ENCODE measurements around the gene SLC30A7. TPM values are rescaled to one million over a fixed set of nuclear protein-coding genes. Genes with fewer than 3 reads are reported as not detected.
"Not testable (repeated sequence)": the region's sequence is repeated elsewhere in the genome, so short reads cannot be mapped to it uniquely, and the experiment has no call there.

SLC30A7 gene
- total RNA-seq, 2 donors from 2014 or later, result 21.7 to 26.2 TPM

GRCh38 chr1:100930494-100930893 lies 34.6 kb downstream of the SLC30A7 start:
- H3K36me3 ChIP-seq (ENCODE audit: control insufficient read depth, insufficient read depth, low read length), result peaks cover 61% of the 10 kb centered on the region
- H3K27ac ChIP-seq (ENCODE audit: low read depth, low read length), result no peak overlapping the region
- Mint-ChIP-seq H3K4me1 (no peaks in the 10 kb centered on the region), H3K36me3 (ENCODE audit: low read depth) (peaks cover 41% of the 10 kb centered on the region), H3K4me3 (no peak overlapping the region), H3K9me3 (peaks cover 11% of the 10 kb centered on the region), H3K27me3 (ENCODE audit: insufficient read depth) (peaks cover 22% of the 10 kb centered on the region), H3K27ac (no peak overlapping the region)
- H3K4me3 ChIP-seq (ENCODE audit: low read length), result no peak overlapping the region
- H3K9me3 ChIP-seq (ENCODE audit: control insufficient read depth, low read length), result peaks cover 10% of the 10 kb centered on the region
- no peak for TF ChIP-seq CTCF (conservative IDR thresholded peaks at IDR 0.05)
- no peak for DNase-seq
- no peak overlapping the region for H3K9ac ChIP-seq (ENCODE audit: extremely low read depth, low read length, poor library complexity, severe bottlenecking)
- no peaks in the 10 kb centered on the region for H3K4me1 ChIP-seq (ENCODE audit: control insufficient read depth, insufficient read depth, low read length)
- peaks cover 48% of the 10 kb centered on the region for H3K27me3 ChIP-seq (ENCODE audit: control insufficient read depth, insufficient read depth, low read length, poor library complexity, severe bottlenecking)

DNA sequence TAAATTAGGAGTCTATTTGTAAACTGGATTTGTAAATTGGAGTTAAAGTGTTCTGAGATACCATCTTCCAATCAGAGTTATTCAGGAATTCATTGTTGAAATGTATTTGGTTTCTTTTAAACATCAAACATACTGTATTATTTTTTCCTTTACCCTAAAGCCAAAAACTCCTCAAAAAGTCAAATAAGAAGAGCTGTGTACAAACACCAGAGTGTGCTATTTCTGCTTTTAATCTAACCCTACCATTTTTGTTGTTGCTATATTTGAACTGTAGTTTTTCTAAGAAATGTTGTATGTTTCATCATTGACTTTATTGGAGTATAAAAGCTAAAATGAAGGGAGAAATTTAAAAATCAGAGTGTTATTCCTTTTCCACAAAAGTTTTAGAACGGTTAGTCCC lies 35.8 kb downstream of the SLC30A7 start:
- no peak for TF ChIP-seq CTCF (conservative IDR thresholded peaks at IDR 0.05)
- no peaks in the 10 kb centered on the region for H3K4me1 ChIP-seq (ENCODE audit: control insufficient read depth, insufficient read depth, low read length)
- peaks cover 4% of the 10 kb centered on the region for H3K9me3 ChIP-seq (ENCODE audit: control insufficient read depth, low read length)
- Mint-ChIP-seq H3K9me3 (peaks cover 13% of the 10 kb centered on the region), H3K27me3 (ENCODE audit: insufficient read depth) (peaks cover 13% of the 10 kb centered on the region), H3K4me3 (no peak overlapping the region), H3K27ac (no peak overlapping the region), H3K4me1 (no peaks in the 10 kb centered on the region), H3K36me3 (ENCODE audit: low read depth) (peaks cover 44% of the 10 kb centered on the region)
- H3K27me3 ChIP-seq (ENCODE audit: control insufficient read depth, insufficient read depth, low read length, poor library complexity, severe bottlenecking), result peaks cover 35% of the 10 kb centered on the region
- H3K36me3 ChIP-seq (ENCODE audit: control insufficient read depth, insufficient read depth, low read length), result peaks cover 58% of the 10 kb centered on the region
- no peak overlapping the region for H3K9ac ChIP-seq (ENCODE audit: extremely low read depth, low read length, poor library complexity, severe bottlenecking)
- DNase-seq, result no peak
- WGBS, 2 experiments (ENCODE audit: insufficient coverage in 1 of 2, insufficient read length in 1 of 2), result 83 to 100% methylated on average over 1 of the region's 1 CpG
- H3K27ac ChIP-seq (ENCODE audit: low read depth, low read length), result no peak overlapping the region
- H3K4me3 ChIP-seq (ENCODE audit: low read length), result no peak overlapping the region

GRCh38 chr1:100933555-100933954 lies 37.7 kb downstream of the SLC30A7 start:
- H3K9ac ChIP-seq (ENCODE audit: extremely low read depth, low read length, poor library complexity, severe bottlenecking); H3K27ac Mint-ChIP-seq; H3K4me1 Mint-ChIP-seq; H3K4me3 Mint-ChIP-seq; H3K27ac ChIP-seq (ENCODE audit: low read depth, low read length); H3K4me1 ChIP-seq (ENCODE audit: control insufficient read depth, insufficient read depth, low read length); DNase-seq; H3K4me3 ChIP-seq (ENCODE audit: low read length): not testable (repeated sequence)
- WGBS, 2 experiments (ENCODE audit: insufficient coverage in 1 of 2, insufficient read length in 1 of 2), result no CpG with 5 or more reads among the region's 2 CpGs
- Histone ChIP-seq H3K36me3 (ENCODE audit: control insufficient read depth, insufficient read depth, low read length) (peaks cover 75% of the 10 kb centered on the region), H3K9me3 (ENCODE audit: control insufficient read depth, low read length) (peaks cover 18% of the 10 kb centered on the region), H3K27me3 (ENCODE audit: control insufficient read depth, insufficient read depth, low read length, poor library complexity, severe bottlenecking) (peaks cover 33% of the 10 kb centered on the region)
- Mint-ChIP-seq H3K9me3 (peaks cover 15% of the 10 kb centered on the region), H3K36me3 (ENCODE audit: low read depth) (peaks cover 60% of the 10 kb centered on the region), H3K27me3 (ENCODE audit: insufficient read depth) (peaks cover 13% of the 10 kb centered on the region)

DNA sequence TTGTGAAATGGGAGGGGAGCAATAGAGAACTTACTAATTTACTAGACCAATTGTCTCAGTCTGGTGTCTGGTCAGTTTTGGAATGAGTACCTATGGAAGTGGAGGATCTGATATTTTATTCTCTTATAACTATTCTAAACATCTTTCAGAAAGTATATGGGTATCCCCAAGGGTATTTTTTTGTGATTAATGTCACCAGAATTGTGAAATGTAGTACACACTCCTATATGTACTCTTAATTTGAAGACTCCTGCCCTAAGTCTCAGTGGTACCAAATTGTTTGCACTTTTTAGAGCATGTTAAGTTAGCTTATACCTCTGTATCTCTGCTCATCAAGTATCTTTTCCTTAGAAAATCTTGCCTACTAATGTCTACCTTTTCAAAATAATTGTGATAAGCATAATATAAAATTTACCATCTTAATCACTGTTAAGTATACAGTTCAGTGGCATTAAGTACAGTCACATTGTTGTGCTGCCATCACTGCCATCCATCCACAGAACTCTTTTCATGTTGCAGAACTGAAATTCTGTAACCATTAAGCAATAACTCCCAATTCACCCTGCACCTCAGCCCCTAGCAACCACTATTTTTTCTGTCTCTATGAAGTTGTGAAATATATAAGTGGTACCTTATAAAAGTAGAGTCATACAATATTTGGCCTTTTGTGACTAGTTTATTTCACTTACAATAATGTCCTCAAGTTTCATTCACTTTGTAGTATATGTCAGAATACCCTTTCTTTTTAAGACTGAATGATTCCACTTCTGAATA lies 40.5 kb downstream of the SLC30A7 start:
- no peaks in the 10 kb centered on the region for H3K4me1 ChIP-seq (ENCODE audit: control insufficient read depth, insufficient read depth, low read length)
- H3K4me3 ChIP-seq (ENCODE audit: low read length), result no peak overlapping the region
- H3K4me3 Mint-ChIP-seq, result no peak overlapping the region
- no peak for DNase-seq
- peaks cover 15% of the 10 kb centered on the region for H3K9me3 Mint-ChIP-seq
- peaks cover 70% of the 10 kb centered on the region for H3K36me3 Mint-ChIP-seq (ENCODE audit: low read depth)
- TF ChIP-seq CTCF (conservative IDR thresholded peaks at IDR 0.05), result no peak
- H3K4me1 Mint-ChIP-seq, result no peaks in the 10 kb centered on the region
- peaks cover 5% of the 10 kb centered on the region for H3K27me3 ChIP-seq (ENCODE audit: control insufficient read depth, insufficient read depth, low read length, poor library complexity, severe bottlenecking)
- H3K27ac ChIP-seq (ENCODE audit: low read depth, low read length), result no peak overlapping the region
- peaks cover 18% of the 10 kb centered on the region for H3K9me3 ChIP-seq (ENCODE audit: control insufficient read depth, low read length)
- peaks cover 75% of the 10 kb centered on the region for H3K36me3 ChIP-seq (ENCODE audit: control insufficient read depth, insufficient read depth, low read length)
- no peak overlapping the region for H3K9ac ChIP-seq (ENCODE audit: extremely low read depth, low read length, poor library complexity, severe bottlenecking)
- no peak overlapping the region for H3K27ac Mint-ChIP-seq
- H3K27me3 Mint-ChIP-seq (ENCODE audit: insufficient read depth), result peaks cover 3% of the 10 kb centered on the region

Data from endodermal cell (in vitro differentiated cells).